ENCODE data around the gene NBDY. TPM values are rescaled to one million over a fixed set of nuclear protein-coding genes. Genes with fewer than 3 reads are reported as not detected.

The NBDY gene
- total RNA-seq, 4 donors from 2014 or later, result 0.51 to 40.4 (median 13.3) TPM

- H3K4me3 ChIP-seq, result no peak overlapping the region
- no peak overlapping the region for H3K27ac ChIP-seq
- no peaks in the 10 kb centered on the region for H3K4me1 ChIP-seq
- no peaks in the 10 kb centered on the region for H3K36me3 ChIP-seq
- TF ChIP-seq POLR2A (IDR thresholded peaks at IDR 0.05), result no peak
- no peak for TF ChIP-seq CTCF (IDR thresholded peaks at IDR 0.05)
- no peaks in the 10 kb centered on the region for H3K27me3 ChIP-seq
- intact Hi-C loops (cut with DNase I; ENCODE audit: low total_unique reads), result no loop called here
- DNase-seq, result no peak
- H3K9me3 ChIP-seq, result no peaks in the 10 kb centered on the region
Observed at GRCh38 chrX:56789518-56790070, 60.6 kb downstream of the NBDY start.

GRCh38 chrX:56790778-56791177, 61.7 kb downstream of the NBDY start:
- no peaks in the 10 kb centered on the region for H3K9me3 ChIP-seq
- intact Hi-C loops (cut with DNase I; ENCODE audit: low total_unique reads), result no loop called here
- H3K4me1 ChIP-seq, result no peaks in the 10 kb centered on the region
- DNase-seq, result no peak
- no peak overlapping the region for H3K27ac ChIP-seq
- H3K4me3 ChIP-seq, result no peak overlapping the region
- no peaks in the 10 kb centered on the region for H3K36me3 ChIP-seq
- H3K27me3 ChIP-seq, result no peaks in the 10 kb centered on the region
- TF ChIP-seq POLR2A (IDR thresholded peaks at IDR 0.05), result no peak

GRCh38 chrX:56791456-56791855, 62.4 kb downstream of the NBDY start:
- Histone ChIP-seq H3K4me1 (no peaks in the 10 kb centered on the region), H3K27ac (no peak overlapping the region), H3K9me3 (no peaks in the 10 kb centered on the region), H3K27me3 (no peaks in the 10 kb centered on the region), H3K4me3 (no peak overlapping the region), H3K36me3 (no peaks in the 10 kb centered on the region)
- no peak for TF ChIP-seq CTCF (IDR thresholded peaks at IDR 0.05)
- no peak for TF ChIP-seq POLR2A (IDR thresholded peaks at IDR 0.05)
- intact Hi-C loops (cut with DNase I; ENCODE audit: low total_unique reads), result no loop called here
- no peak for DNase-seq

GRCh38 chrX:56792270-56793111, 63.4 kb downstream of the NBDY start:
- TF ChIP-seq CTCF (IDR thresholded peaks at IDR 0.05), result no peak
- no peak for TF ChIP-seq POLR2A (IDR thresholded peaks at IDR 0.05)
- H3K27ac ChIP-seq, result no peak overlapping the region
- no peak for DNase-seq

GRCh38 chrX:56793112-56793430, 64.0 kb downstream of the NBDY start:
- intact Hi-C loops (cut with DNase I; ENCODE audit: low total_unique reads), result no loop called here
- no peaks in the 10 kb centered on the region for H3K4me1 ChIP-seq
- H3K27me3 ChIP-seq, result no peaks in the 10 kb centered on the region
- H3K9me3 ChIP-seq, result no peaks in the 10 kb centered on the region
- H3K36me3 ChIP-seq, result no peaks in the 10 kb centered on the region
- H3K4me3 ChIP-seq, result no peak overlapping the region
- no peak overlapping the region for H3K27ac ChIP-seq
- DNase-seq, result no peak
- TF ChIP-seq CTCF (IDR thresholded peaks at IDR 0.05), result no peak
- TF ChIP-seq POLR2A (IDR thresholded peaks at IDR 0.05), result no peak

More at GRCh38 chrX:56792270-56793111, 63.4 kb downstream of the NBDY start:
- no peaks in the 10 kb centered on the region for H3K27me3 ChIP-seq
- intact Hi-C loops (cut with DNase I; ENCODE audit: low total_unique reads), result no loop called here
- no peaks in the 10 kb centered on the region for H3K36me3 ChIP-seq
- H3K4me1 ChIP-seq, result no peaks in the 10 kb centered on the region
- H3K4me3 ChIP-seq, result no peak overlapping the region
- H3K9me3 ChIP-seq, result no peaks in the 10 kb centered on the region

Measured in uterus (tissue), 4 donors.